HG02571 (cell line): ENCODE measurements around the gene PAPSS2.
"Not testable (repeated sequence)": the region's sequence is repeated elsewhere in the genome, so short reads cannot be mapped to it uniquely, and the experiment has no call there.

Source experiments
- ATAC-seq: cut with Tn5 transposase; IDR thresholded peaks from one replicate; pipeline ENCODE4 v1.9.1; 2021; ENCODE audit warnings: mild to moderate bottlenecking, moderate library complexity; ENCODE audit not compliant: unreplicated experiment

PAPSS2 gene

DNA sequence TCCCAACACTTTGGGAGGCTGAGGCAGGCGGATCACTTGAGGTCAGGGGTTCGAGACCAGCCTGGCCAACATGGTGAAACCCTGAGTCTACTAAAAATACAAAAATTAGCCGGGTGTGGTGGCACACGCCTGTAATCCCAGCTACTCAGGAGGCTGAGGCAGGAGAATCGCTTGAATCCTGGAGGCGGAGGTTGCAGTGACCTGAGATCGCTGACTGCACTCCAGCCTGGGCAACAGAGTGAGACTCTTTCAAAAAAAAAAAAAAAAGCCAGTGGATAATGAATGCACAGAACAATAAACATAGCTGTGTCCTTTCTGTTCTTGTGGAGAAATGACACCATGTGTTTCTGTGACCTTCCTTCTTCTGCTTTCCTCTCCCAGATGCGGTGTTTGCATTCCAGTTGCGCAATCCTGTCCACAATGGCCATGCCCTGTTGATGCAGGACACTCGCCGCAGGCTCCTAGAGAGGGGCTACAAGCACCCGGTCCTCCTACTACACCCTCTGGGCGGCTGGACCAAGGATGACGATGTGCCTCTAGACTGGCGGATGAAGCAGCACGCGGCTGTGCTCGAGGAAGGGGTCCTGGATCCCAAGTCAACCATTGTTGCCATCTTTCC is 83.4 kb downstream of the PAPSS2 start:
- not testable (repeated sequence) for ATAC-seq

DNA sequence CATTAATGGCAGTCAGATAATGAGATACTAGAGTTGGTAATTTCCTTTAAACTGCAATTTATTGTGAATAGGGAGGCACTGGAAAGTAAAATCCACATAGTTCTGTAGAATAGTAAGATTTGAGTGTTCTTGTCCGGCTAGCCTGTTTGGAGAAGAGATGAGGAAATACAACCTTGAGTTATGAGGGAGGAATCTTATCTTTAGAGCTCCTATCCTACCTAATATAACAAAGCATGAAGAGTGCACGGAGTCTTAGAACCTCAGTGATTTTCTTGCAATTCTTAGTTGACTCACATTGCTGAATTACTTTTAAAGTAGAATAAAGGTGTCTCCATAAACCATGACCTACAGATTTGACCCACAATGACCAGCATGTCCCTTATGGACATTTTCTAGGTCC is 84.9 kb downstream of the PAPSS2 start:
- no peak for ATAC-seq

GRCh38 chr10:87746911-87747310 is 87.2 kb downstream of the PAPSS2 start:
- ATAC-seq, result no peak

DNA sequence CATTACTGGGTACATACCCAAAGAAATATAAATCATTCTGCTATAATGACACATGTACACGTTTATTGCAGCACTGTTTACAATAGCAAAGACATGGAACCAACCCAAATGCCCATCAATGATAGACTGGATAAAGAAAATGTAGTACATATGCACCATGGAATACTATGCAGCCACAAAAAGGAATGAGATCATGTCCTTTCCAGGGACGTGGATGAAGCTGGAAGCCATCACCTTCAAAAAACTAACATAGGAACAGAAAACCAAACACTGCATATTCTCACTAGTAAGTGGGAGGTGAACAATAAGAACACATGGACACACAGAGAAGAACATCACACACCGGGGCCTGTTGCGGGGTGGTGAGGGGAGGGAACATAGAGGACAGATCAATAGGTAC is 88.6 kb downstream of the PAPSS2 start:
- not testable (repeated sequence) for ATAC-seq

- no peak for ATAC-seq
Observed at GRCh38 chr10:87750001-87750671, 90.5 kb downstream of the PAPSS2 start.

- ATAC-seq, result peak; percentile 42
Observed at GRCh38 chr10:87750817-87751216, 91.1 kb downstream of the PAPSS2 start.

GRCh38 chr10:87751274-87751673 is 91.6 kb downstream of the PAPSS2 start:
- no peak for ATAC-seq

- ATAC-seq, result no peak
Observed at GRCh38 chr10:87752566-87752965, 92.9 kb downstream of the PAPSS2 start.

DNA sequence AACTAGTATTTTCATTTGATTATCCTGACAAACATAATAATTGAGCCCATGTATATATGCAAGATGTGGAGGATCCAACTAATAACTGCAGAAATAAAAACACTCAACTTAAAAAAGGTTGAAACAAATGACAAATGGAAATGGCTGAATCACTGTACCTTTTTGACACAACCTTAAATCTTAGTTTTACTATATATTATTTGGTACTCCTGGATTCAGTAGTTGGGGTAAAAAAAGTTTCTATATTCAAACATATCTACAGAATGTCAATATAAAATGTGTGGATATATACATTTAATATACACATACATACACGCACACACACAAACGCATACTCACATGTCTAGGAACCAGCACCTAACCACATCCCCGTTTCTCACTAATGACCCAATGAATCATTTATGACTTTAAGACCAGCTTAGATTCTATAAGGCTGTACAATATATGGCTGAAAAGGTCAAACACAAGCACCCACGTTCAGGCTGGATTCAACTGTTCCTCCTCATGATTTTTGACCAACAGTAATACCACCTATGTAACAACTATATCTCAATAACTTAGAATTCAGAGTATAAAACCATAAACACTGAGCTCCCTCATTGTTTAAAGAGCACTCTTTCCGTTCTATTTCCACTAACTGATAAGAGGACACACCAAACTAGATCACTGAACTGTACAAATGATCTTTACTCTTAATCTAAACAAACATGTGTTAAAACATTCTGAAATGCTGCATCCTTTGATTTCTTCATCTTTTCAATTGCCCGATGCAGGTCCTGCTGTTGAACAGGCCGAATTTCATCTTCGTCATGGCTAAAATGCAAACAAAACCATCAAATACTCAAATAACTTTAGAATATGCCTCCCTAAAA is 94.6 kb downstream of the PAPSS2 start:
- no peak for ATAC-seq

GRCh38 chr10:87757685-87758084 is 98.0 kb downstream of the PAPSS2 start:
- no peak for ATAC-seq

DNA sequence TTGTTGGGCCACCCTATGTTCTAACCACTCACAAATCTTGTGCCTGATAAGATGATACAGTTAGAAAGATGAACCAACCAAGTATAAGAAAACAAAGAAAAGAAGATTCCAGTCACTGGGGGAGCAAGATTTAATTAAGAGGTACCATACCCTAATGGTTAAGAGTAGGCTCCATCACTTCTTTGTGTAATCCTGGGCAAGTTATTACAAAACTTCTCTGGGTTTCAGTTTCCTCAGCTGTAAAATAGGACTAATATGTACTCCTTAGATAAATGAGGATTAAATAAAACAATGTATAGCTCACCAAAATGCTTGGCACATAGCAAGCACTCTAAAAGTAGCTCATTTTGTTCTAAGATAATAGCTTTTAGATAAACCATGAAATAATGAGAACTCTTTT is 99.9 kb downstream of the PAPSS2 start:
- no peak for ATAC-seq

DNA sequence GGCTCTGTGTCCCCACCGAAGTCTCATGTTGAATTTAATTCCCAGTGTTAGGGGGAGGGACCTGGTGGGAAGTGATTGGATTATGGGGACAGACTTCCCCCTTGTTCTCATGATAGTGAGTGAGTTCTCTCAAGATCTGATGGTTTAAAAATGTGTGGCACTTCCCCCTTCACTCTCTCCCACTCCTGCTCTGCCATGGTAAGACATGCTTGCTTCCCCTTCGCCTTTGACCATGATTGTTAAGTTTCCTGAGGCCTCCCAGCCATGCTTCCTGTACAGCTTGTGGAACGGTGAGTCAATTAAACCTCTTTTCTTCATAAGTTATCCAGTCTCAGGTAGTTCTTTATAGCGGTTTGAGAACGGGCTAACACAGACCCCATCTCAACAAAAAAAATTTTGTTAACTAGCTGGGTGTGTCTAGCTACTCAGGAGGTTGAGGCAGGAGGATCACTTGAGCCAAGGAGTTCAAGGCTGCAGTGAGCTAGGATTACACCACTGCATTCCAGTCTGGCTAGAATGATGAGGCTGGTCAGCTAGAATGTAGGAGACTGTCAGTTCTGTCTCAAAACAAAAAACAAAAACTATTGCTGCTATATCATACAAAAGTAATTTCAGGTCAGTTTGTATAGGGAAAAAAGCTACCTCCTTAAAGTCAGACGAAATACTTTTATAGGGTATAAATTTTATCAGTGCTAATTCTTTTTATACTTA is 100.7 kb downstream of the PAPSS2 start:
- no peak for ATAC-seq

DNA sequence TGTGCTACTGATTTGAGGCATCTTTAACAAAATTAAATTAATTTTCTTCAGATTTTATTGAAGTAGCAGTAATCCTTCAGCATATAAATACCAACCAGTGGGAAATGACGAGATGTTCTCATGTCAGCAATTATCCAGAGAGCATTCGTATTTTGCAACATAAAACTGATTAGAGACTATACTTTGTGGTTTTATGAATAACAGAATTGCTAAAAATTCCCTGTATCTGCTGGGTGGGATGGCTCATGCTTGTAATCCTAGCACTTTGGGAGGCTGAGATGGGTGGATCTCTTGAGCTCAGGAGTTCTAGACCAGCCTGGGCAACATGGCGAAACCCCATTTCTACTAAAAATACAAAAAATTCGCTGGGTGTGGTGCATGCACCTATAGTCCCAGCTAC is 101.5 kb downstream of the PAPSS2 start:
- ATAC-seq, result no peak

- ATAC-seq, result peak; percentile 72
Observed at GRCh38 chr10:87761892-87762291, 102.2 kb downstream of the PAPSS2 start.

- no peak for ATAC-seq
Observed at GRCh38 chr10:87763086-87763861, 103.6 kb downstream of the PAPSS2 start.

DNA sequence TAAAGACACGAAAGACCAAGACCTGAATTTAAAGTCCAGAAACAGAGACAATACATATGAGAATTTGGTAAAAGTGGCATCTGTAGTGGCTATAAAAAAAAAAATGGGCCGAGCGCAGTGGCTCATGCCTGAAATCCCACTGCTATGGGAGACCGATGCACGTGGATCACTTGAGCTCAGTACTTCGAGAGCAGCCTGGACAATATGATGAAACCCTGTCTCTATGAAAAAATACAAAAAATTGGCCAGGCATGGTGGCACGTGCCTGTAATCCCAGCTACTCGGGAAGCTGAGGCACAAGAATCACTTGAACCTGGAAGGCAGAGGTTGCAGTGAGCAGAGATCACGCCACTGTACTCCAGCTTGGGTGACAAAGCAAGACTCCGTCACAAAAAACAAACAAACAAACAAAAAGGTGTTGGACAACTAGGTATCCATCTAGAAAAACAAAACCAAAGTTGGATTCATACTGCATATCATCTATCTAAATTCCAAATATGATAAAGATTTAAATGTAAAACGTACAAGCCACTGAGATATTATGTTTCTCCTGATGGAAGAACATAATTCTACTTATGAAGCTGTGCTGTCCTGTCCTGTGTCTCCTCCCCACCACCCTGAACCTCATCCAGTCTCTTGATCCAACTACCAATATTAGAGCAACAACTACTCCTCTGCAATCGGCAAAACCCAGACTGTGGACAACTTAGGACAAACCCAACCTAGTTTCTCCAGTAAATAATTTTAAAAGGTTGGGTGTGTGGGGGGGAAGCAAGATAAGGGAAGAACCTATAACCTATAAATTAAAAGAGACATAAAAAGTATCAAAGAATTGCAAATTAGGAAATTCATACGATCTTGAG is 104.6 kb downstream of the PAPSS2 start:
- ATAC-seq, result no peak

- no peak for ATAC-seq
Observed at GRCh38 chr10:87765666-87766376, 106.1 kb downstream of the PAPSS2 start.

DNA sequence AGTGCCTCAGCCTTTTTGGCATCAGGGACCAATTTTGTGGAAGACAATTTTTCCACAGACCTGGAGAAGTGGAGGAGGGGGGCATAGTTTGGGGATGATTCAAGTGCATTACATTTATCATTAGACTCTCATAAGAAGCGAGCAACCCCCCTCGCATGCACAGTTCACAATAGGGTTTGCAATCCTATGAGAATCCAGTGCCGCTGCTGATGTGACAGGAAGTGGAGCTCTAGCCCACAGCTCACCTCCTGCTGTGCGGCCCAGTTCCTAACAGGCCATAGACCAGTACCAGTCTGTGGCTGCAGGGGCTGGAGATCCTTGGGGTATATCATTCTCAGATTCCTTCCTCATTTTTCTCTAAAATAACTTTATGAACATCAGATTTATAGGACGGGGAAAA is 107.6 kb downstream of the PAPSS2 start:
- ATAC-seq, result no peak
